ENCODE data around the gene CCNI2.

DNA sequence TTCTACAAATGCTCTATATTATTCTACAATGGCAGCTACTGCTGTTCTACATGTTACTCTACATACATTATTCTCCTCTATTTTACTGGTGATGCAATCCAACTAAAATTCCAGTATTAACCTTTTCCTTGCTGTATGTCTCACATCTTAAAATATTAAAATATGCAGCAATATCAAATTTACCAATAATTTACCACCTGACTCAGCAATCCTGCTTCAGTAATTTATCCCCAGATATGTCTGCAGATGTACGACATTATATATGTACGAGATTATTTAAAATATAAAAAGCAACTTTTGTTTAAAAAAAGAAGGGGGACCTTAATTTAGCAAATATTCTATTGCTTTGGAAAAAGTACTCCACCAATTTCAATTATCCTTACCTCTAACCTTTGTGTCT, 21.5 kb upstream of the CCNI2 start:
- TF ChIP-seq POLR2A (conservative IDR thresholded peaks at IDR 0.05), result no peak
- no peak for TF ChIP-seq RBFOX2 (IDR thresholded peaks at IDR 0.05; ENCODE audit: low read depth, low read length)
- TF ChIP-seq SREBF2 (CRISPR knock-in tag; IDR thresholded peaks at IDR 0.05), result no peak
- TF ChIP-seq, protein P1, sequence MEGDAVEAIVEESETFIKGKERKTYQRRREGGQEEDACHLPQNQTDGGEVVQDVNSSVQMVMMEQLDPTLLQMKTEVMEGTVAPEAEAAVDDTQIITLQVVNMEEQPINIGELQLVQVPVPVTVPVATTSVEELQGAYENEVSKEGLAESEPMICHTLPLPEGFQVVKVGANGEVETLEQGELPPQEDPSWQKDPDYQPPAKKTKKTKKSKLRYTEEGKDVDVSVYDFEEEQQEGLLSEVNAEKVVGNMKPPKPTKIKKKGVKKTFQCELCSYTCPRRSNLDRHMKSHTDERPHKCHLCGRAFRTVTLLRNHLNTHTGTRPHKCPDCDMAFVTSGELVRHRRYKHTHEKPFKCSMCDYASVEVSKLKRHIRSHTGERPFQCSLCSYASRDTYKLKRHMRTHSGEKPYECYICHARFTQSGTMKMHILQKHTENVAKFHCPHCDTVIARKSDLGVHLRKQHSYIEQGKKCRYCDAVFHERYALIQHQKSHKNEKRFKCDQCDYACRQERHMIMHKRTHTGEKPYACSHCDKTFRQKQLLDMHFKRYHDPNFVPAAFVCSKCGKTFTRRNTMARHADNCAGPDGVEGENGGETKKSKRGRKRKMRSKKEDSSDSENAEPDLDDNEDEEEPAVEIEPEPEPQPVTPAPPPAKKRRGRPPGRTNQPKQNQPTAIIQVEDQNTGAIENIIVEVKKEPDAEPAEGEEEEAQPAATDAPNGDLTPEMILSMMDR (IDR thresholded peaks at IDR 0.05 in 2 of 3, conservative IDR thresholded peaks at IDR 0.05 in 1 of 3; ENCODE audit: insufficient read depth in 2 of 3, low read depth in 1 of 3, low read length in 3 of 3), result no peak
- TF ChIP-seq, protein P2, sequence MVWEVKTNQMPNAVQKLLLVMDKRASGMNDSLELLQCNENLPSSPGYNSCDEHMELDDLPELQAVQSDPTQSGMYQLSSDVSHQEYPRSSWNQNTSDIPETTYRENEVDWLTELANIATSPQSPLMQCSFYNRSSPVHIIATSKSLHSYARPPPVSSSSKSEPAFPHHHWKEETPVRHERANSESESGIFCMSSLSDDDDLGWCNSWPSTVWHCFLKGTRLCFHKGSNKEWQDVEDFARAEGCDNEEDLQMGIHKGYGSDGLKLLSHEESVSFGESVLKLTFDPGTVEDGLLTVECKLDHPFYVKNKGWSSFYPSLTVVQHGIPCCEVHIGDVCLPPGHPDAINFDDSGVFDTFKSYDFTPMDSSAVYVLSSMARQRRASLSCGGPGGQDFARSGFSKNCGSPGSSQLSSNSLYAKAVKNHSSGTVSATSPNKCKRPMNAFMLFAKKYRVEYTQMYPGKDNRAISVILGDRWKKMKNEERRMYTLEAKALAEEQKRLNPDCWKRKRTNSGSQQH (CRISPR knock-in tag; IDR thresholded peaks at IDR 0.05), result no peak
- no peak for TF ChIP-seq ZHX1 (conservative IDR thresholded peaks at IDR 0.05; ENCODE audit: low read length)
- no peak for TF ChIP-seq ARNT (IDR thresholded peaks at IDR 0.05)
- no peak for TF ChIP-seq ZNF282 (CRISPR knock-in tag; IDR thresholded peaks at IDR 0.05)
- no peak for TF ChIP-seq PCBP1 (IDR thresholded peaks at IDR 0.05; ENCODE audit: low read depth, low read length, poor library complexity, severe bottlenecking)
- no peak for TF ChIP-seq ZFX (CRISPR knock-in tag; IDR thresholded peaks at IDR 0.05)
- TF ChIP-seq USF2 (CRISPR knock-in tag; IDR thresholded peaks at IDR 0.05), result no peak

Measured in K562 (cell line).